Measurements from ENCODE around the gene SLC25A10.
"Not testable (repeated sequence)": the region's sequence is repeated elsewhere in the genome, so short reads cannot be mapped to it uniquely, and the experiment has no call there.

The SLC25A10 gene

DNA sequence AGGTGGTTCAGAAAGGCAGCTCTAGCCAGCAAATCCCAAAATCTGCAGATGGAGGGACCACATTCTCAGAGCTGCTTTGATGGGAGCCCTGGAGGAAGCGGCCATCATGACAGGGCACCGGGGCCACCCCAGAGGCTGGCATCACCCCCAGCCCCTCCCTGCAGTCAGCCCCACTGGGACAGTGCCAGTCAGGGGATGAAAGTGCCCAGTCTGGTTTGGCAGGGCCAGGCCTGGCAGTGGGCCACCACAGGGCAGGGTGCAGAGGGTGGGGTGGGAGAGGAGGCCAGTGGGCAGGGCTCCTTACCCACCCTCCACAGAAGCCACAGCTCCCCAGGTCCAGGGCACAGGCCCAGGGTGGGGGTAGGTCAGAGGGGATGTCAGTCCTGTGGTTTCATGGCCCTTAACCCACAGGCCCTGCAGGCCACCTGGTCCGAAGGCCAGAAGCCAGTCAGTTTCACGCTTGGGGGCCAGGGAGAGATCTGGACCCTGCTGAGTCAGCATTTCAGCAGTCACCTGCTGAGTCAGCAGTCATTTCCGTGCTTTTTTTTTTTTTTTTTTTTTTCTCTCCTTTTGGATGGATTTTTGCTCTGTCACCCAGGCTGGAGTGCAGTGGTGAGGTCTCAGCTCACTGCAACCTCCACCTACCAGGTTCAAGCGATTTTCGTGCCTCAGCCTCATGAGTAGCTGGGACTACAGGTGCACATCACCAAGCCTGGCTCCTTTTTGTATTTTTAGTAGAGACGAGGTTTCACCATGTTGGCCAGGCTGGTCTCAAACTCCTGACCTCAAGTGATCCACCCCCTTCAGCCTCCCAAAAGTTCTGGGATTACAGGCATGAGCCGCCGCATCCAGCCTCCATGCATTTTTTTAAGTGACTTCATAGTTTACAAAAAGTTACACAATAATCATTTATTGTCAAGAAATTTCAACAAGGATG is 10.4 kb downstream of the SLC25A10 start:
- no peak for DNase-seq (ENCODE audit: low spot score)

DNA sequence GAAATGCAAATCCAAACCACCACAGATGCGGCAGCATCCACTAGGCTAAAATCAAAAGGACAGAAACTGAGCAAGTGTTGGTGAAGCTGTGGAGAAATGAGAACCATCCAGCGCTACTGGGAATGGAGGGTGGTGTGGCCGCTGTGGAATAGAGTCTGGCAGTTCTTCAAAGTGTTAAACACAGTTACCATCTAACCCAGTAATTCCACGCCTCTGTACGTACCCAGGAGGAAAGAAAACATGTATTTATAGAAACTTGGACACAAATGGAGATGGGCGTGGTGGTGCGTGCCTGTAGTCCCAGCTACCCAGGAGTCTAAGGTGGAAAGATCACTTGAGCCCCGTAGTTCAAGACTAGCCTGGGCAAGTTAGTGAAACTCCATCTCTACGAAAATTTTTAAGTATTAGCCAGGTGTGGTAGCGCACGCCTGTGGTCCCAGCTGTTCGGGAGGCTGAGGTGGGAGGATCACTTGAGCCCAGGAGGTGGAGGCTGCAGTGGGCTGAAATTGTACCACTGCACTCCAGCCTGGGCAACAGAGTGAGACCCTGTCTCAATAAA is 11.6 kb downstream of the SLC25A10 start:
- DNase-seq (ENCODE audit: low spot score): no peak

DNA sequence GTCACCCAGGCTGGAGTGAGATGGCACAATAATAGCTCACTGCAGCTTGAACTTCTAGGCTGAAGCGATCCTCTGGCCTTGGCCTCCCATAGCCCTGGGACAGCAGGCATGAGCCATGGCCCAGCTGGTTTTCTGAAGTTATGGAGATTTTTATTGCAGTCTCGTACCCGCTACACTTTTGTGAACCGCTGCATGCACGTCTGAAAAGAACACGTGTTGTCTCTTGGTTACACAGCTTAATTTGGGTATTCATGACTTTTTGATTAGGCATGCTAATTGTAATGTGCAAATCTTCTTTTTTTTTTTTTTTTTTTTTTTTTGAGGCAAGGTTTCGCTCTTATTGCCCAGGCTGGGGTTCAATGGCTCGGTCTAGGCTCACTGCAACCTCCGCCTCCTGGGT is 13.4 kb downstream of the SLC25A10 start:
- no peak for DNase-seq (ENCODE audit: low spot score)

DNA sequence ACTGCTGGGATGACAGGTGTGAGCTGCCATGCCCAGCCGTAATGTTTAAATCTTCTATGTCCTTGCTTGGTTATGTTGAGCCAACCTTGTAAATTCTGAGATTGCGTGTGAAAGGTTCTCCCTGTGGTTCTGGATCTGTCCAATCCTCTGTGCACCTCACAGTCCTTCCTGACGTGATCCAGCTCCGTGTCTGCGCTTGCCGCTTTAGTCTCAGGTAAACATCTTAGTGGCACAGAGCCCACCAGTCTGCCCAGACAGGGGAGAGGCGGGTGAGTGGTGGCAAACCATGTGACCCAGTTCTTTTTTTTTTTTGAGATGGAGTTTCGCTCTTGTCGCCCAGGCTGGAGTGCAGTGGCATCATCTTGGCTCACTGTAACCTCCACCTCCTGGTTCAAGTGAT is 13.9 kb downstream of the SLC25A10 start:
- DNase-seq (ENCODE audit: low spot score): no peak

DNA sequence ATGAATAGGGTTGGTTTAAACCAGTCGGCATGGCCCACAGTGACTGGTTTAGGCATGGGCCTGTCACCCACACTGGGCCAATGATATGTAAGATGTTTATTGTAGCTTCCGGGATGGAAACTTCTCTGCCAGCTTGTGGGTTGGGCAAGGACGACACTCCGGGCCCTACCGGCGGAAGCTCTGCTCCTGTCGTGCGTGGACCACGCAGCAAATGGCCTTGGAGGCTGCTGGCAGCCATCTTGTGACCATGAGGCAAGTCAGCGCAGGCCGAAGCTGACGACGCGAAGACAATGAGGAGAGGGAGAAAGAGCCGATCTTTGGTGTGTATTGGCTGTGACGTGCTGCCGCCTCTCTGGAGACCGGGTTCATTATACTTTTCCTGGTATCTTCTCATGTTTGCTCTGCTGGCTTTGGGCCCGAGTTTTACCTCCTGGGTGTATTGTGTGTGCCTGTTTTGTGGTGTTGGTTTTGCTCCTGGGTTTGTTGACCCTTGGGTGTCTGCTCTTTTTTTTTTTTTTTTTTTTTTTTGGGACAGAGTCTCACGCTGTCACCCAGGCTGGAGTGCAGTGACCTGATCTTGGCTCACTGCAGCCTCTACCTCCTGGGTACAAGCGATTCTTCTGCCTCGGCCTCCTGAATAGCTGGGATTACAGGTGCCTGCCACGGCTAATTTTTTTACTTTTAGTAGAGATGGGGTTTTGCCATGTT is 15.4 kb downstream of the SLC25A10 start:
- DNase-seq (ENCODE audit: low spot score): no peak

DNA sequence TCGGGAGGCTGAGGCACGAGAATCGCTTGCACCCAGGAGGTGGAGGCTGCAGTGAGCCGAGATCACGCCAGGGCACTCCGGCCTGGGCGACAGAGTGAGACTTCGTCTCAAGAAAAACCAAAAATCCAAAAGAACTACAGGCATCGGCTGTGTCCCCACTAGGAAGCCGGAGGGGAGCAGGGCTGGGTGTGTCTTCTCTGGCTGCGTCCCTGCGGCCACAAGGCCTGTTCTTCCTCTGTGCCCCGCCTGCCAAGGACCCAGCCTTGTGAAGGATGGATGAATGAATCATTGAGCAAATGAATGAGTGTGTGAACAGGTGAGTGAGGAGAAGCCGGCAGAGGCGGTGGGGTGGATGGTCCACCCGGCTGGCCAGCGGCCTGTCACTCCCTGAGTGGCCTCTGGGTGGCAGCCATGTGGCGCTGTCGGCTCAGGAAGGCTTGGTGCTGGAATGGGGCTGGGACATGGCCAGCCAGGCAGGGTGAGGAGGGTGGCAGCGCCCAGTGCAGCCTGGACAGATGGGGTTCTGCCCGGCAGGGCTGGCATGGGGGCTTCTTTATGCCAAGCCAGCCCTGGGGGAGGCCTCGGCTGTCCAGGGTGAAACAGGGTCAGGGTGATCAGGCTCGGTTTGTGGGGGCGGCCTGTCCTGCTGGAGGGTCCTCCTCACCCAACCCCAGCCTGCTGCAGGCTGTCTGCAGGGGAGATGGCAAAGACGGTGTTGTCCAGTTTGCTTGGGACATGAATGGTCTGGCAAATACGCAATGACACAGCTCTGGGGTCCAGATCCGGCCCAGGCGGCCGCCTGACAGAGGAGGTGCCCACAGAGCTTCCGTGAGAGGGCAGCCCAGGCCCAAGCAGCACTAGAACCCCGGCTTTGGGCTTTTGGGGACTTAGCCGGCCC is 21.7 kb downstream of the SLC25A10 start:
- DNase-seq (ENCODE audit: low spot score): peak; percentile 97

DNA sequence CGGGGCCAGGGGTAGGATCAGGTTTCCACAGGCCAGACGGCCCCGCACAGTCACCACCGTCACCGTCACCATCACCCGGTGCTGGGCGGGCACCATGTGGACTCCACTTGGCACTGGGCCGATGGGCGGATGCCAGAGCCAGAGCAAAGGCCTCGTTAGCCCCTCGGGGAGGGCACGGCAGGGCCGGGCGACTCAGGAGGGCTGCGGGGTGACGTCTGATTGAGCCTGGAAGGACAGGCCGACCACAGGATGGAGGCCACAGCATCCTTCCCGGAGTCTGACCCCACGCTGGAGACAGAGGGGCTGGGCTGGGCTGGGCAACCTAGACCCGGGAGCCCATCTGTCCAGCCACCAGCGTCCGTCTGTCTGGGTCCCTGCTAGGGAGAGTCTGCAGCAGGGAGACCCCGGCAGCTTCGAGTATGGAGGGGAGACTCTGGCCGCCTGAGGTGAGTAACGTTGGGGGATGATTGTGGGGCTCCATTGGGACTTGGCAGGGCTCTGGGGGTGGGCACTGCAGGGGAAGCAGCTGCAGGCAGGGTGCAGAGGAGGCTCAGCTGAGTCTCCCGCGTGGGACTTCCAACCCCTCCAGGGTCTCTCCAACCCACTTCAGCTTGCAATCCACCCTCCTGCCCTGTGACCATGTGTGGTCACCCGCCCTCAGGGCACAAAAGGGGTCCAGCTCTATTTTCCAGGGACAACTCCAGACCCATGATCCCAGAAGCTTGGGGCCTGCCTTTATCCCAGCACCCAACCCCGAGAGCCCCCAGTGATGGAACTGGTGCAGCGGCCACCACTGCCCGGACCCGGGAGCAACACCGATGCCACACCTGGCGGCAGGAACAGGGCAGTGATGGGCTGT is 22.6 kb downstream of the SLC25A10 start:
- DNase-seq (ENCODE audit: low spot score): no peak

DNA sequence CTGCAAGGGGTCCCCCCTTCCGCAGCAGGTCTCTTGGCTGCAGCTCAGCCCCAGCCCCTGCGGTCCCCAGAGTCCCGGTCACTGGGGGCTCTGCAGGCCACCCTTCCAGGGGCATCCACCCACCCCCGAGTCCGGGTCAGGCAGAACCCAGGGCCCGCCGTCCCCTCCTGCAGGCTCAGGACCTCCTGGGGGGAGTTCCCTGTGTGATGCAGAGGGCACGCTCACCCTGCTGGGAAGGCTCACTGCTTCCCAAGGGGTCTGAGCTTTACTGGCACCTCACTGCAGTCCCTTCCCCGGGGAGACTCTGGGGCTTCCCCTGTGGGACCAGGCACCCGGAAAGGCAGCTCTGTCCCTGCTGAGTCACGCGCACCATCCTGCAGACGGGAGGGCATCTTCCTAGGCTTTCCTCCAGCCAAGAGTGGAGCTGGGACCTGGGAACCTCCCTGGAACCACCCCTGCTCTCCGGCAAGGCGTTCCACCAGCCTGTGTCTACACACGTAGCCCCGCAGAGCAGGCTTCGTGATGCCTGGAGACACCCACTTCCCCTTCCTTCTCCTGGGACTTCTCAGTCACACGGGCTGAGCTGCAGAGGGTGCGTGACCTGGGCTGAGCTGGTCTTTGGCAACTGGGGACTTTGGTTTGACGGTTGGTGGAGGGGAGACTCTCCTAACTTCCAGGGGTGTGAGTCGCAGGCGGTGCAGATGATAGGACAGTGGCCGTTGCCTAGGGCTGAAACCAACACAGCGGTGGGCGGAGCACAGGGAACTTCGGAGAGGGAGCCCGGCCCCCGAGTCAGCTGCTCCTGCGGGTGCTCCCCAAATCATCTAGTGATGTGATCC is 23.4 kb downstream of the SLC25A10 start:
- DNase-seq (ENCODE audit: low spot score): peak; percentile 70

DNA sequence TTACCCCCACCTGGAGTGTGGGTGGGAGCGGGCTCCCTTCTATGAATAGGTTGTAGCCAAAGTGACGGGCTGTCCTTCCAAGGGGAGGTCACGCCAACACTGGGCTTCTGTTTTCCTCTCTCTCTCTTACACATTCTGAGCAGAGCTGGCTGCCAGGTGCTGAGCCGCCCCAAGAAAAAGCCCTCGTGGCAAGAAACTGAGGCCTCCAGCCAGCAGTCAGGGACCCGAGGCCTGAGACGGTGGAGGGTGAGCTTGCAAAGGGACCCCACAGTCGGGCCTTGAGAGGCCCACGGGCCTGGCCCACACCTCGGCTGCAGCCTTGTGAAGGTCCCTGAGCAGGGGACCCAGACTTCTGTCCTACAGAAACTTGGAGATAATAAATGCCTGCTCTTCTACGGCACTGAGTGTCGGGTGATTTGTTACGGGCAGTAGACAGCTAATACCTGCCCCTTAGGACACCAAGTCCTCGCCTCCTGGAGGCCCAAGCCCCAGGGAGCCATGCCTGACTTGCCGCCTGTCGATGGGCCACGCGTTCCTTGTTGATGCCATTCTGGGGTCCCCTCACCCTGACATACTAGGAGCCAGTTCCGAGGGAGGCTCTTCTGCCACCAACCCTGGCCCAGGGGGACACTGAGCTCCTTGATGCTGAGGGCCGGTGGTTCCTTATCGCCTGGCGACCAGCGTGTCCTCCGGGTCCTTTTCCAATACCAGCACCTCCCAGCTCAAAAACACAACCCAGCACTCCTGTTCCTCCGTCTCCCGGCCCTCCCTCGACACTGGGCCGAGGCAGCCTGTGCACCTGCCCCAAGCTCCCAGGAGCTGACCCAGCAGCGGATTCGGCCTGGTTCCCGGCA is 26.1 kb downstream of the SLC25A10 start:
- no peak for DNase-seq (ENCODE audit: low spot score)

DNA sequence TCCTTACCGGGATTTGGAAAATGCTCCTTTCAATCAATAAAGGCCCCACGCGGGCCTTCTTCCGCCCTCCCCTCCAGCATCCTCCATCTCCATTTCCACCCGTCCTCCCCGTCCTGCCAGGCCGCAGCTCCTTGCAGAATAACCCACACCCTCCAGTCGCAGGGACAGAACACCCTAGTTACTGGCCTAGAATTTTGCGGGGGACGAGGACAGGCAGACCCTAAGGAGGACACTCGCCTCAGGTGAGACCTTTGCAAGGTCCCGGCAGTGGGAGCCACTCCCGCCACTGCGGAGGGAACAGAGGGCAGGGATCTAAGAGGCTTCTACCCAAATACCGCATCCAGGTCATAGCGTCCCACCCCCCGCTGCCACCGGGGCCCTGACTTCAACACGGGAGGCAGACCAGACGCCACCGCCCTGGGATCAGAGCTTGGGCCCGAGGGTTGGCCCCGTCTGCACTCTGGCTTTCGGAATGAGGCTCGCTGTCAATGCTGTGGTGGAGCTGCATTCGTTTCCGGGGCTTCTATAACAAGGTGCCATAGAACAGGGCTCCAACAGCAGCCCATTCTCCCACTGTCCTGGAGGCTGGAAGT is 26.8 kb downstream of the SLC25A10 start:
- DNase-seq (ENCODE audit: low spot score): no peak

DNA sequence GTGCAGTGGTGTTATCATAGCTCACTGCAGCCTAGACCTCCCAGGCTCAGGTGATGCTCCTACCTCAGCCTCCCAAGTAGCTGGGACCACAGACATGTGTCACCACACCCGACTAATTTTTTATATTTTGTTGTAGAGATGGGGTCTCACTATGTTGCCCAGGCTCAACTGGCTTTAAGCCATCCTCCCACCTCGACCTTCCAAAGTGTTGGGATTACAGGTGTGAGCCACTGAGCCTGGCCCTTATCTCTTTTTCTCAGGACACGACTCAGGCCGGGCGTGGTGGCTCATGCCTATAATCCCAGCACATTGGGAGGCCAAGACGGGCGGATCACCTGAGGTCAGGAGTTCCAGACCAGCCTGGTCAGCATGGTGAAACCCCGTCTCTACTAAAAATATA is 27.5 kb downstream of the SLC25A10 start:
- DNase-seq (ENCODE audit: low spot score): not testable (repeated sequence)

DNA sequence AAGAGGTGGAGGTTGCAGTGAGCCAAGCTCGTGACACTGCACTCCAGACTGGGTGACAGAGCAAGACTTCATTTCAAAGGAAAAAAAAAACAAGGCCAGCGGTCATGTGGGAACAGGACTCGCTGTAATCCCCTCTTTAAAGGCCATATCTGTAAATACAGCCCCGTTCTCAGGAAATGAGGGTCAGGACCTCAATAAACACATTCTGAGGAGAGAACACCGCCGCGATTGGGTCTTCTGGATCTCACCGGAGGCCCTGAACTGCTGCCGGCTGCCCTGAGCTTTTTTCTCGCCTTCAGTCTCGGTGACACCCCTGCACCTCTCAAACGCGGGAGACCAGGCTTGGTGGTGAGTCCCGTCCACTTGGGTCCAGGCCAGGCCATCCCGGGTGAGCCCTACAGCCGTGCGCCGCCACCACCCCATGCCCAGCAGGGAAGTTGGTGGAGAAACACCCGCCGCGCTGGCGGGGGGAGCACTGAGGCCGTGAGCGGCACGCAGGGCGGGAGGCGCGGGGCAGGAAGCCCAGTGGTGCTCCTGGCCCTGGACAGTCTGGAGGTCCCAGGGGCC is 28.4 kb downstream of the SLC25A10 start:
- DNase-seq (ENCODE audit: low spot score): no peak

DNA sequence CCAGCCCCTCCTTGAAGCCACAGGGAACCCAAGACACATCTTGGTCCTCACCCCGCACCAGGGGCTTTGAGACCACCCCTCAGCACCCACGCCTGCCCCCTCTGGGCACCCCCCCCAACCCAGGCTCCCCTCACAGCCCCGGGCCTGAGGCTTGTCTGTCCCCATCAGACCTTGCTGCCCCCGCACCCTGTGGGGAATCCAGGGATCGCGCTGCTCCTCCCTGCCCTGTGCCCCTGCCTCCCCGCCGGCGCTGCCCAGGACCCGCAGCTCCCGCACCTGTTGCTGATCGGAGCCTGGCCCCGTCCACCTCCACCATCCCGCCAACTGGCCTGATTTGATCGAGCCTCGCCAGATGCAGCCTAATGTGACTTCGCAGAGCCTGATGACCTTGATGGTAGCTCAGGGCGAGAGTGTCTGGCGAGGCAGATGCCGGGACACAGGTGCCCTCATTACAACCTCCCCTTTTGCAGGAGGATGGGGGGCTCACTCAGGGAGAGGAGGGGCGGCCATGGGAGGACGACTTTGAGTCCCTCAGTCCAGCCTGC is 29.0 kb downstream of the SLC25A10 start:
- DNase-seq (ENCODE audit: low spot score): no peak

DNA sequence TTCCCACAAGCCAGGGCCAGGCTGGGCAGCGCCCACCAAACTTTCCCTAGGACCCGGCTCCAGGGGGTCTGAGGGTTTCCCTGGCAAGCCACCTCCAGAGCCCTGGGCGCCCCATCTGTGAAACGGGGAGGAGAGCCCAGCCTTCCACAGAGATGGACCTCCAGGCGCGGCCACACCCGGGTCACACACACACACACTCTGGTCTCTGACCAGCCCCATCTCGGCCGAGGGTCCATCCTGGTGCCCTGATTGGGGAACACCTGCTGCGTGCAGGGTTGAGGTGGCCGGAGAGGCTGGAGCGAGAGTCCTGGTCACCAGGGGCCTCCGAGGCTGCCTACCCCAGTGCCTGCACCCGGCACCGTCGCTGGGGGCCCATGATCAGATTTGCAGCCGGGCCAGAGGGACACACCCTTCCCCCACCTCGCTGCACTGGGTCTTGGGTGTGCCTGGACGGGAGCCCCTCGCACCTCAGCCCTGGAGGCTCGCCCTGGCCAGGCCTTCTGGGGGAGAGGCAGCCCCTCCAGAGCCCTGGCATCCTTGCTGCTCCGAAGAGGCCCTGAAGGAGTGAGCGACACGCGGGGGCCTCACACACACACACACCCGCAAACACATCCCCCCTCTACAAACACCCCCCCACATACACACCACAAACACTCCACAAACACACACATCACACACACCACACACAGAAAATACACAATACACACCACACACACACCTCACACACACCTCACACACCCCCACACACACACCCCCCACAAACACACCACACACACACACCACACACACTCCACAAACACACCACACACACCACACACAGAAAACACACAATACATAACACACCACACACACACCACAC is 29.7 kb downstream of the SLC25A10 start:
- no peak for DNase-seq (ENCODE audit: low spot score)

All from GM03348 (cell line).